GM12878 (cell line): ENCODE results near the gene RNF166. TPM values are rescaled to one million over a fixed set of nuclear protein-coding genes. Genes with fewer than 3 reads are reported as not detected.

Experiments used
- ATAC-seq: fragments of 200-7000 bp; cut with Tn5 transposase; 3 replicates; pipeline ENCODE4 v1.9.1; 2020; ENCODE audit warnings: mild to moderate bottlenecking, moderate library complexity
- BruUV-seq: library from RNA; stranded (reverse); fragments of 400-500 nt; replicated peaks from 2 replicates; lab custom pipeline; 2021; lab: Mats Ljungman, UMichigan
- CTCF ChIA-PET: fragments of 300-600 bp; sonication (Branson Sonifier 250); formaldehyde crosslinking; extraction: SDS; loops from one replicate; lab custom pipeline; 2021; ENCODE audit warnings: inconsistent platforms; lab: Yijun Ruan, JAX
- POLR2A ChIA-PET: fragments of 350-600 bp; formaldehyde crosslinking; extraction: SDS; loops from one replicate; lab custom pipeline; 2021; ENCODE audit warnings: inconsistent platforms; lab: Charles Lee
- RAD21 ChIA-PET: fragments of 300-600 bp; sonication (Branson Sonifier 250); formaldehyde crosslinking; loops from one replicate; lab custom pipeline; 2023; ENCODE audit warnings: antibody characterized with exemption; ENCODE audit not compliant: unreplicated experiment; lab: Charles Lee
- SMC1A ChIA-PET: fragments of 300-600 bp; sonication (Branson Sonifier 250); formaldehyde crosslinking; loops from one replicate; lab custom pipeline; 2023; ENCODE audit not compliant: unreplicated experiment, uncharacterized antibody; lab: Charles Lee
- DNase-seq: peaks from one replicate; pipeline ENCODE4 v3.0.0-alpha.2; 2011; ENCODE audit warnings: low read depth, low spot score
- FAIRE-seq: peaks from 3 replicates; lab custom pipeline; 2011; peaks lifted over from hg19 to GRCh38; lab: Jason Lieb, UNC
- H2AFZ ChIP-seq: 2 replicates; pipeline ENCODE4 v1.6.0; 2011; ENCODE audit warnings: low read depth, low read length, control low read depth; ENCODE audit not compliant: control insufficient read depth
- H3K27ac ChIP-seq: 2 replicates; pipeline ENCODE4 v1.5.1; 2011; ENCODE audit warnings: control low read depth; ENCODE audit not compliant: control insufficient read depth, insufficient read depth
- H3K27me3 ChIP-seq, 2 experiments: replicated peaks in 1 of 2; 2 replicates each; pipeline versions ENCODE4 v1.6.0 to v1.6.1; 2011; ENCODE audit warnings: low read length in 1 of 2; ENCODE audit not compliant: control insufficient read depth in 2 of 2, insufficient read depth in 2 of 2
- H3K36me3 ChIP-seq, 2 experiments: 2 replicates each; pipeline ENCODE4 v1.5.1; 2011; ENCODE audit warnings: low read length in 1 of 2; ENCODE audit not compliant: control insufficient read depth in 2 of 2, insufficient read depth in 2 of 2
- H3K4me1 ChIP-seq: 2 replicates; pipeline ENCODE4 v1.6.1; 2011; ENCODE audit warnings: mild to moderate bottlenecking, low read length, moderate library complexity, mixed read lengths; ENCODE audit not compliant: control insufficient read depth, insufficient read depth
- H3K4me2 ChIP-seq: 2 replicates; pipeline ENCODE4 v1.6.0; 2011; ENCODE audit warnings: control low read depth; ENCODE audit not compliant: control insufficient read depth, insufficient read depth
- H3K4me3 ChIP-seq: fragments of 200-600 bp; sonication (generic); 2 replicates; pipeline ENCODE4 v1.5.1; 2016
- H3K79me2 ChIP-seq: 2 replicates; pipeline ENCODE4 v1.6.0; 2011; ENCODE audit warnings: low read length; ENCODE audit not compliant: control insufficient read depth, insufficient read depth
- H3K9ac ChIP-seq: 2 replicates; pipeline ENCODE4 v1.8.0; 2011; ENCODE audit warnings: low read length, control low read depth, mixed read lengths; ENCODE audit not compliant: control insufficient read depth, insufficient read depth
- H3K9me3 ChIP-seq: replicated peaks from 3 replicates; pipeline ENCODE4 v1.5.1; 2011; ENCODE audit warnings: mild to moderate bottlenecking, low read length; ENCODE audit not compliant: control insufficient read depth, insufficient read depth
- H4K20me1 ChIP-seq: 2 replicates; pipeline ENCODE4 v1.6.0; 2011; ENCODE audit not compliant: control insufficient read depth, insufficient read depth
- ASH2L ChIP-seq: fragments of 300-600, 200-600 bp; sonication (generic); IDR thresholded peaks from 2 replicates; pipeline ENCODE4 v1.6.1; 2017; ENCODE audit warnings: low read depth, mild to moderate bottlenecking, borderline replicate concordance
- ELK1 ChIP-seq: IDR thresholded peaks from 2 replicates; pipeline ENCODE4 v1.6.1; 2012; ENCODE audit warnings: low read depth, low read length, improper control_type of control experiment
- MXI1 ChIP-seq: fragments of 150-350 bp; IDR thresholded peaks from 2 replicates; pipeline ENCODE4 v1.6.1; 2011; ENCODE audit warnings: low read depth, mild to moderate bottlenecking, inconsistent platforms, low read length, improper control_type of control experiment
- MYC ChIP-seq: IDR thresholded peaks from 2 replicates; pipeline ENCODE4 v1.6.1; 2011; ENCODE audit warnings: mild to moderate bottlenecking, low read length, moderate library complexity, inconsistent platforms; ENCODE audit not compliant: insufficient read depth, insufficient replicate concordance, insufficient read length, severe bottlenecking
- NFYB ChIP-seq: IDR thresholded peaks from 2 replicates; pipeline ENCODE4 v1.6.1; 2011; ENCODE audit warnings: low read depth, mild to moderate bottlenecking, low read length, improper control_type of control experiment, moderate library complexity; ENCODE audit not compliant: insufficient read depth
- RUNX3 ChIP-seq: IDR thresholded peaks from 2 replicates; pipeline ENCODE4 v1.6.1; 2012; ENCODE audit warnings: low read length, inconsistent platforms
- SKIL ChIP-seq: fragments of 450-650 bp; IDR thresholded peaks from 2 replicates; pipeline ENCODE4 v1.6.1; 2017; ENCODE audit warnings: mild to moderate bottlenecking, low read depth, inconsistent platforms; ENCODE audit not compliant: poor library complexity, severe bottlenecking
- SMC3 ChIP-seq: IDR thresholded peaks from 2 replicates; pipeline ENCODE4 v1.6.1; 2011; ENCODE audit warnings: low read length, improper control_type of control experiment, borderline replicate concordance
- SREBF2 ChIP-seq: IDR thresholded peaks from 2 replicates; pipeline ENCODE4 v1.6.1; 2012; ENCODE audit warnings: mild to moderate bottlenecking, low read length
- TCF12 ChIP-seq: IDR thresholded peaks from 2 replicates; pipeline ENCODE4 v1.6.1; 2011; ENCODE audit warnings: low read depth, mild to moderate bottlenecking, low read length
- TCF3 ChIP-seq: IDR thresholded peaks from 2 replicates; pipeline ENCODE4 v1.6.1; 2012; ENCODE audit warnings: low read depth, mild to moderate bottlenecking, low read length, borderline replicate concordance; ENCODE audit not compliant: insufficient read depth
- ZNF384 ChIP-seq: IDR thresholded peaks from 2 replicates; pipeline ENCODE4 v1.6.1; 2012; ENCODE audit warnings: low read depth, mild to moderate bottlenecking, low read length, improper control_type of control experiment, borderline replicate concordance
- WGBS: methylation state at CpG from one replicate; pipeline ENCODE4 v1.1.6; 2016; ENCODE audit warnings: low lambda C conversion rate; ENCODE audit not compliant: insufficient replicate concordance, insufficient coverage; ENCODE audit errors: missing lambda C conversion rate; 5-methylcytosine and 5-hydroxymethylcytosine counted together
- in situ Hi-C: fragments of 300-500 bp; cut with MboI; formaldehyde crosslinking; loops from 9 replicates; pipeline ENCODE4 v1.14.3; 2018; ENCODE audit warnings: mixed read lengths
- intact Hi-C: fragments of 100-400 bp; cut with micrococcal nuclease; formaldehyde crosslinking; loops from one replicate; pipeline ENCODE4 v1.14.2; 2022; ENCODE audit not compliant: unreplicated experiment
- polyA plus RNA-seq, 11 experiments: library from polyadenylated mRNA; depleted of rRNA in 4 of 11; unstranded in 6 of 11; stranded (reverse) in 5 of 11; fragments of >200 nt; fragmentation: Nextera tagmentation in 4 of 11; fragmentation: Illumina TruSeq in 1 of 11; extraction: Ambion mirVana in 4 of 11; extraction: Trizol in 1 of 11; gene quantifications; 1 replicate in 1 of 11; 2 replicates in 10 of 11; pipeline versions ENCODE4 v1.2.1 to v1.2.3, GENCODE V29; 2011 to 2016; ENCODE audit warnings: inconsistent platforms in 2 of 11, missing spikeins in 2 of 11, low read depth in 1 of 11
- total RNA-seq, 4 experiments: library from RNA; depleted of rRNA in 3 of 4; stranded (reverse); fragments of >200 nt in 3 of 4; fragmentation: Illumina TruSeq in 1 of 4; extraction: Trizol in 1 of 4; gene quantifications; 2 replicates each; pipeline versions ENCODE4 v1.2.1 to v1.2.3, GENCODE V29; 2013 to 2021

Gene RNF166
- total and polyA plus RNA-seq, 10 of the 15 experiments (the other 5 are each of a cell fraction or from before 2014, with no cell fraction given), result 0.48 to 32.8 (median 12.1) TPM

- ChIA-PET SMC1A (no interaction called here), CTCF (no interaction called here), RAD21 (no interaction called here), POLR2A (no interaction called here)
- FAIRE-seq, result no peak
- BruUV-seq, result no TSS peak
- Histone ChIP-seq H2AFZ (no peak overlapping the region), H3K27ac (no peak overlapping the region), H3K9me3 (no peaks in the 10 kb centered on the region), H3K9ac (no peak overlapping the region), H3K4me1 (no peaks in the 10 kb centered on the region), H3K27me3 (no peaks in the 10 kb centered on the region), H3K36me3 (peaks cover 0 to 11% of the 10 kb centered on the region in 2 experiments; a peak in 2 of 4 replicates), H3K4me2 (no peak overlapping the region), H4K20me1 (peaks cover 3% of the 10 kb centered on the region), H3K4me3 (no peak overlapping the region), H3K79me2 (peaks cover 1% of the 10 kb centered on the region)
- TF ChIP-seq MYC (no peak), SMC3 (no peak), MXI1 (no peak), TCF3 (no peak), SKIL (no peak), RUNX3 (no peak), ZNF384 (no peak), ELK1 (no peak), SREBF2 (no peak), NFYB (no peak), TCF12 (no peak), ASH2L (no peak)
- intact Hi-C loops, result no loop called here
- no peak for ATAC-seq
- DNase-seq, result no peak
- WGBS, result 84% methylated on average over 16 of the region's 16 CpGs
- in situ Hi-C loops, result no loop called here
Observed at GRCh38 chr16:88752386-88753002, 46.3 kb upstream of the RNF166 start.
